Smooth muscle cell (in vitro differentiated cells): Measurements from ENCODE around the gene E2F8. TPM values are rescaled to one million over a fixed set of nuclear protein-coding genes. Genes with fewer than 3 reads are reported as not detected.

Experiments used
- DNase-seq: peaks from one replicate; lab custom pipeline; 2025; ENCODE audit not compliant: unreplicated experiment; lab: John Stamatoyannopoulos, UW
- H2AFZ ChIP-seq: fragments of 200-600 bp; sonication (generic); 2 replicates; pipeline ENCODE4 v1.6.0; 2016; ENCODE audit warnings: antibody characterized with exemption, low read depth, mild to moderate bottlenecking
- H3F3A ChIP-seq: fragments of 200-600 bp; sonication (generic); 2 replicates; pipeline ENCODE4 v1.6.0; 2017; ENCODE audit warnings: antibody characterized with exemption, low read depth
- H3K27ac ChIP-seq: fragments of 200-600 bp; sonication (generic); 2 replicates; pipeline ENCODE4 v1.5.1; 2016; ENCODE audit warnings: low read depth, mild to moderate bottlenecking
- H3K27me3 ChIP-seq: fragments of 200-600 bp; sonication (generic); 2 replicates; pipeline ENCODE4 v1.6.1; 2016; ENCODE audit warnings: low read depth, mild to moderate bottlenecking
- H3K36me3 ChIP-seq: fragments of 200-600 bp; sonication (generic); 2 replicates; pipeline ENCODE4 v1.5.1; 2016; ENCODE audit warnings: low read depth
- H3K4me1 ChIP-seq: fragments of 200-600 bp; sonication (generic); 2 replicates; pipeline ENCODE4 v1.5.1; 2016; ENCODE audit warnings: low read depth
- H3K4me2 ChIP-seq: fragments of 200-600 bp; sonication (generic); 2 replicates; pipeline ENCODE4 v1.6.0; 2016; ENCODE audit warnings: mild to moderate bottlenecking
- H3K4me3 ChIP-seq: fragments of 200-600 bp; sonication (generic); 2 replicates; pipeline ENCODE4 v1.5.1; 2016; ENCODE audit warnings: mild to moderate bottlenecking
- H3K79me2 ChIP-seq: fragments of 200-600 bp; sonication (generic); 2 replicates; pipeline ENCODE4 v1.6.0; 2016; ENCODE audit warnings: low read depth, mild to moderate bottlenecking
- H3K9ac ChIP-seq: fragments of 200-600 bp; sonication (generic); 2 replicates; pipeline ENCODE4 v1.6.0; 2016; ENCODE audit warnings: low read depth
- H3K9me3 ChIP-seq: fragments of 200-600 bp; sonication (generic); replicated peaks from 2 replicates; pipeline ENCODE4 v1.5.1; 2016; ENCODE audit warnings: low read depth
- H4K20me1 ChIP-seq: fragments of 200-600 bp; sonication (generic); 2 replicates; pipeline ENCODE4 v1.6.0; 2016; ENCODE audit warnings: low read depth
- CTCF ChIP-seq: fragments of 200-600 bp; sonication (generic); IDR thresholded peaks from 2 replicates; pipeline ENCODE4 v1.5.1; 2017; ENCODE audit warnings: borderline replicate concordance, mild to moderate bottlenecking, antibody characterized with exemption; ENCODE audit not compliant: insufficient read depth, poor library complexity, severe bottlenecking
- WGBS: methylation state at CpG from one replicate; pipeline ENCODE4 v1.1.7; 2016; ENCODE audit warnings: low lambda C conversion rate; 5-methylcytosine and 5-hydroxymethylcytosine counted together
- polyA plus RNA-seq: library from polyadenylated mRNA; unstranded; fragments of >200 nt; fragmentation: Nextera tagmentation; extraction: Ambion mirVana; gene quantifications from 2 replicates; pipeline ENCODE4 v1.2.1, GENCODE V29; 2016
- total RNA-seq: library from RNA; depleted of rRNA; stranded (reverse); fragments of >200 nt; gene quantifications from 2 replicates; pipeline ENCODE4 v1.2.3, GENCODE V29; 2014

E2F8 gene
- total and polyA plus RNA-seq, 2 experiments from 2014 or later: 1.5 to 1.6 TPM

GRCh38 chr11:19208959-19209546 lies 31.7 kb downstream of the E2F8 start:
- no peaks in the 10 kb centered on the region for H3F3A ChIP-seq
- H4K20me1 ChIP-seq: no peaks in the 10 kb centered on the region
- no peak for DNase-seq
- H3K9me3 ChIP-seq: no peaks in the 10 kb centered on the region
- H3K27ac ChIP-seq: no peak overlapping the region
- H2AFZ ChIP-seq: no peak overlapping the region
- no peaks in the 10 kb centered on the region for H3K79me2 ChIP-seq
- H3K36me3 ChIP-seq: no peaks in the 10 kb centered on the region
- no peak for TF ChIP-seq CTCF
- H3K27me3 ChIP-seq: peaks cover 8% of the 10 kb centered on the region
- H3K4me2 ChIP-seq: no peak overlapping the region
- H3K9ac ChIP-seq: no peak overlapping the region
- H3K4me3 ChIP-seq: no peak overlapping the region
- H3K4me1 ChIP-seq: peaks cover 10% of the 10 kb centered on the region
- 49% methylated on average over 3 of the region's 3 CpGs for WGBS

DNA sequence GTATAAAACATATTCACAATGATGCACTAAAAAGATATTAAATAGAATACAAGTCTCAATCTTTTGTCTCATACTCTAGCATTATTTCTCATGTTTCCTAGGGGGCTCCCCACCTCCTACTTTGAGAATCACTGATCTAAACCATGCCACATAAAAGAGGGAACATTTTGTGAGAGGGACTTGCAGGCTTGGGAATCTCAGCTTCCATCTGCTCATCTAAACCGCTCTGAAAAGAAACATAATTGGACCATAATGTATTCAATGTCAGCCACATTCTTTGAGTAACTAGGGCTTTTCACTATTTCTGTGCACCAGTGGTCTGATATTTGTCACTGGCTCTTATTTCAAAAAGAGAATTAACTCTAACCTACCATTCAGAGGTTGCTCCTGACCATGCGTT lies 32.6 kb downstream of the E2F8 start:
- no peaks in the 10 kb centered on the region for H4K20me1 ChIP-seq
- H3K36me3 ChIP-seq: no peaks in the 10 kb centered on the region
- H3K9me3 ChIP-seq: no peaks in the 10 kb centered on the region
- no peak overlapping the region for H3K9ac ChIP-seq
- peaks cover 10% of the 10 kb centered on the region for H3K4me1 ChIP-seq
- H2AFZ ChIP-seq: no peak overlapping the region
- H3F3A ChIP-seq: no peaks in the 10 kb centered on the region
- H3K27ac ChIP-seq: no peak overlapping the region
- no peaks in the 10 kb centered on the region for H3K27me3 ChIP-seq
- H3K4me2 ChIP-seq: no peak overlapping the region
- no peaks in the 10 kb centered on the region for H3K79me2 ChIP-seq
- WGBS: 94% methylated on average over 2 of the region's 2 CpGs
- no peak for DNase-seq
- no peak overlapping the region for H3K4me3 ChIP-seq
- no peak for TF ChIP-seq CTCF

- peaks cover 10% of the 10 kb centered on the region for H3K4me1 ChIP-seq
- H3K27ac ChIP-seq: no peak overlapping the region
- H3K4me2 ChIP-seq: no peak overlapping the region
- H3K9ac ChIP-seq: no peak overlapping the region
- DNase-seq: no peak
- no peaks in the 10 kb centered on the region for H4K20me1 ChIP-seq
- H3K27me3 ChIP-seq: no peaks in the 10 kb centered on the region
- no peaks in the 10 kb centered on the region for H3K9me3 ChIP-seq
- no peak overlapping the region for H2AFZ ChIP-seq
- H3K79me2 ChIP-seq: no peaks in the 10 kb centered on the region
- H3F3A ChIP-seq: no peaks in the 10 kb centered on the region
- H3K4me3 ChIP-seq: no peak overlapping the region
- H3K36me3 ChIP-seq: no peaks in the 10 kb centered on the region
- 97% methylated on average over 5 of the region's 5 CpGs for WGBS
- TF ChIP-seq CTCF: no peak
These were observed 35.9 kb downstream of the E2F8 start for GRCh38 chr11:19204836-19205235.
